Activated naive CD4-positive, alpha-beta T cell treated with Interleukin-2 at 50 U/mL for 16 hours (primary cell): ENCODE measurements around the gene GIGYF2.

ENCODE experiments used
- DNase-seq: peaks from one replicate; pipeline ENCODE4 v3.0.0-alpha.2; 2020

GIGYF2 gene

DNA sequence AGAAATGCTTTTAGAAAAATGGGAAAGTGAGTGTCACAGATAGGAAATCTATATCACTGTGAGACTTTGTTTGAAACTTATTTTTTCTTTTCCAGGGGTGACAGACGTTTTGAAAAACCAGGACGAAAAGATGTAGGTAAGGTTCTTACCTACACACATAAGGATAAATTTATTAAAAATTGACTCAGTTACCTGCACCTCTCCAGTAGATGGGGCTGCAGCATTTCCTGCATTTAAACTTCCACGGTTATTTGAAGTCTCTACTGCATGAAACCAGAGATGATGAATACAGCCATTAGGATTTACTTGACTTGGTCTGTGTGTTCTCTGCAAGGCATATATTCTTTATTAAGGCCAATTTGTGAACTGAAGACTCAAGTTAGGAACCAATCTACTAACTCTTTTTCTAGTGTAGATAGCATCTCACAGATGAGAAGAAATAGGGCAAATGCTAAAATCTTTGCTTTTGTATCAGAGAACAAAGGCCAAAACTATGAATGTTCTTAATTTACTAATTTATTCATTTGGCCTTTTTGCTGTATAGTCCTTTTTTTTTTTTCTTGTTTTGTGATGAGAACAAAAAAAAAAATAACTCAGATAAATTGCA is 64.3 kb downstream of the GIGYF2 start:
- peak; percentile 26 for DNase-seq

- no peak for DNase-seq
These were observed 70.7 kb downstream of the GIGYF2 start for GRCh38 chr2:232767866-232768265.

- DNase-seq, result no peak
These were observed 73.1 kb downstream of the GIGYF2 start for GRCh38 chr2:232770207-232770606.

GRCh38 chr2:232771870-232772269 is 74.7 kb downstream of the GIGYF2 start:
- DNase-seq, result no peak

DNA sequence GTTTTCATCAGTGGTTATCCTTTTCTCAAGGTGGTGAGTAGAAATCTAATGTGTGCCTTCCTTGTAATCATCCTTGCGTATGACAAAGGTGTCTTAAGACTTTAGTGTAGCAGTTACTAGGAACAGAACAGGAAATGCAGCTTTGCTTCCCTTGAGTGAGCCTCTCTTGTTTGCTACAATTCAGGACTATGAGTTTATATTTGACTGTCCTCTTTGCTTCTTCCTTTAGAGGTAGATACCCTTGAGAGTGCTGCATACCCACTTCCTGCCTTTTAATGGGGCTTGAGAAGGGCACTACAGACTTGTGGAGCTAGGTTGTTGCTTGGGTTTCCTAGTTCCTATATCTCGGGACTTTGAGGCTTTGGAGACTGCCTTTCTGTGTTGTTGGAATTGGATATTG is 75.4 kb downstream of the GIGYF2 start:
- DNase-seq, result no peak

DNA sequence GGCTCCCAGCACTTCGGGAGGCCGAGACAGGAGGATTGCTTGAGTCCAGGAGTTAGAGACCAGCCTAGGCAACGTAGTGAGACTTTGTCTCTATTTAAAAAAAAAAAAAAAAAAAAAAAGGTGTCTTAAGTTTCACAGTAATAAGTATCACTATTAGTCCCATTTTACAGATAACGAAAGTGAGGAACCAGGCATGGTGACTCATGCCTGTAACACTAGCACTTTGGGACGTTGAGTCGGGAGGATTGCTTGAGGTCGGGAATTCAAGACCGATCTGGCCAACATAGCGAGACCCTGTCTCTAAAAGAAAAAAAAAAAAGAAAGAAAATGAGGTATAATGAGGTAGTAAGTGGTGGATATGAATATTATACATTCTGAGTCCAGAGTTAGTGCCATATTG is 76.7 kb downstream of the GIGYF2 start:
- DNase-seq, result no peak

DNA sequence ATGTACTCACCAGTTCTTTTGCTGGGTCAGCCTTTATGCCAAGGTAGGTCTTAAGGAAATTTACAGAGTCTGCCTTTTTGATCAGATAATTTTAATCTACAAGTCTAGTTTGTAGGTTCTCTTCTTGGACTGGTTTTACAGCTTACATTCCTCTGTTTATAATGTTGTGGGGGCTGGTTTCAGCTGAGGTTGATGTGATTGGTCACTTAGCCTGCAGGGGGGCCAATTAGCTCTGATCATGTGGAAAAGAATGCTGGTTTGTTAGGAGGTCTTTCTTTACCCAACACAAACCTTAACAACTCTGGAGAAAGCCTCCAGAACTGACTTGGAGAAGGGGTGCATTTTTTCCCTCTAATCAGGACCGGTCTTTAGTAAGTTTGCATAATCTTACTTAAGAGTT is 79.3 kb downstream of the GIGYF2 start, which contains the start of gene KCNJ13:
KCNJ13 (minus strand) TSS at position 131 of the 400 bp plus-strand sequence. CDS start 5,203 bp downstream, outside the sequence.
- no peak for DNase-seq

GRCh38 chr2:232777276-232777675 is 80.1 kb downstream of the GIGYF2 start:
- DNase-seq, result no peak

DNA sequence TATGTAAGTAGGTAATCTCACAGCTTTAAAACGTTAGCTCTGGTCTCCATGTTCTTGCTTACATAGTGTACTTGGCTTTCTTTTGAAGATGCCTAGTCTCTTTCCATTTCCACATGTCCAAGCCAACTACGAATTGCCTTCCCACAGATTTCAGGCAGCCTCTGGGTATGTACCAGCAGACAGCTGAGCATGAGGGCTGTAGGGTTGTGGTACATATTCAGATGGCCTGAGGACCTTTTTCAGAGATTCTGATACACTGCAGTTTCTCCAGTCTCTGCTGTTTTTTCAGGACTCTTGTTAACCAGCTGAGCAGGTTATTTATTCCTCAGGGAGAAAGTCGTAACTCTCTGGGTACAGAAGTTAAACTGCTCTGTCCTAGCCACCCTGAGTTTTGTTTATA is 82.3 kb downstream of the GIGYF2 start:
- DNase-seq, result no peak

DNA sequence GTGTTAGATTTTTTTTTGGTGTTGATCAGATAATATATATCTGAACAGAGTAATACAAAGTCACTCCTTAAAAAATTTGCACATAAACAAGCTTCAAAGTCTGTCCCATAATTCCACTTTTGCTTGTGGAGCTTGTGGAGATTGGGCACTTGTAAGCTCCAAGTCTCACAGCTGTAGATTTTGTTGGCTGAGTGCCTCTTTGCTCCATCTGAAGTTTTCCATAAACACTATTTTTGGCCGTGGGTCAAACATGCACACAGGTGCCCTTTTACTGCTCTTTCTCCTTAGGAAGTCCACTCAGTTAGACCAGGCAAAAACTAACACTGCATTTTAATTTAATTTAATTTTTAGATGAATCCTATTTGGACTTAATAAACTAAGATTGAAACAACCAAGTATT is 82.8 kb downstream of the GIGYF2 start:
- no peak for DNase-seq

GRCh38 chr2:232781765-232782164 is 84.6 kb downstream of the GIGYF2 start:
- peak; percentile 31 for DNase-seq

DNA sequence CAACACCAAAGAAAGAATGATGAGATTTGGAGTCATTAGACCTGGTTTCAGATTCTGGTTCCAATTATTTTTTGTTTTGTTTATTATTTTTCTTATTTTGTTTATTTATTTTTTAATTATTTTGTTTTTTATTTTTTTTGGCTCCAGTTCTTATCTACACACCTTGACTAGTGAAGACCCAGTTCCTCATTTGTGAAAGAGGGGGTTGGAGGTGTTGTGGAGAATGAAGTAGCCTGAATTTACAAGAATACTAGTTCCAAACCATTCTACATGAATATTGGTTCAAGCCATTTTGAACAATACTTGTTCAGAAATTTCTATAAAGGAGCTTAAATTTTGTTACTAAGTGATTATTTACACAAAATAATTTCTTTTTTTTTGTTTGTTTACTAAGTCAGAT is 86.1 kb downstream of the GIGYF2 start:
- no peak for DNase-seq

DNA sequence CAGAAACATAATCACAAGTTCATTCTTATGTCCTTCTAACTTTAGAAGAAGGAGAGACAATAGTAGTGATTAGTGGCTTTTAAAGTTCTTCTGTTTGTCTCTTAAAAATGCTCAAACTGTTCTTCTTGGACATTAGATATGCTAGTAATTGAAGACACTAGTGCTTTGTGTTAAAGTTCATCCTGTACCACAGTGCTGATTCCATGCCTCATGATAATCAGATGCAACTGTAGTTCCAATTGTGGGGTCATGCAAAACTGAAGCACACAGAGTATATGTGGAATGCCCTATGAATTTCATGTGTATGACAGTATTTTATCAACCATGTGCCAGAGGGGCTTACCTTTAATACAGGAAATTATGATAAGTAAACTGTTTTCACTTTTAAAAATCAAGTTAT is 90.7 kb downstream of the GIGYF2 start:
- no peak for DNase-seq

GRCh38 chr2:232789082-232789481 is 92.0 kb downstream of the GIGYF2 start:
- no peak for DNase-seq

DNA sequence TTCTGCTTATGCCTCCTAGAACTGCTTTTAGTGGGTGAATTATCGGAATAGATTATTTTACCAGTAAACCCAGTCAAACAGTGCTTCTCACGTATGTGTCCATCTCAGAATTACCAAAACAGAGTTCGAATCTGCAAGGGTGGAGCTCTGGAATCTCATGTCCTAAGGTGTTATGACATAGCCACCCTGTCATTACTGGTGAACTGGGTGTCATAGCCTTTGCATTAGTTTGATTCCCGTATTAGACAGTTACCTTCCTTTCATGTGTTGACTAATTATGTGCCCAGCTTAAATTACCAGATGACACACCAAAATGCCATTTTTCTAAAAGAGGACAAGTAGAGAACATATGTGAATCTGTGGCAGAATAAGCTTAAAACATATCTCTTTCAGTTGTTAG is 94.4 kb downstream of the GIGYF2 start:
- no peak for DNase-seq

DNA sequence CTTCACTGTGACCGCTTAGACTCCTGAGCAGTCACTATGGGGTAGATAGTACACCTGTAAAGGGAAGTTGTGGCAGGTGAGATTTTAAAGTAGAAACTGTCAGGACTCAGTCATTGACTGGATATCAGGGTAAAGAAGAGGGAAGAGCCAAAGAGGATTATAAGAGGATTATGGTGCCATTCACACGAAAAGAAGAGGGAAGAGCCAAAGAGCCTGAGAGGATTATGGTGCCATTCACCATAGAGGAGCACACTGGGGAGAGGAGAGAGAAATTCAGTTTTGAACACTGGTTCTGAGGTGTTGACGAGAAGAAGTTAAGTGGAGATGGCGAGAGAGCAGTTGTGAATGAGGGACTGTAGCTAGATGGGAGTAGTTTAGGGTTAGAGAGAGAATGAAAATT is 96.1 kb downstream of the GIGYF2 start:
- DNase-seq, result no peak

DNA sequence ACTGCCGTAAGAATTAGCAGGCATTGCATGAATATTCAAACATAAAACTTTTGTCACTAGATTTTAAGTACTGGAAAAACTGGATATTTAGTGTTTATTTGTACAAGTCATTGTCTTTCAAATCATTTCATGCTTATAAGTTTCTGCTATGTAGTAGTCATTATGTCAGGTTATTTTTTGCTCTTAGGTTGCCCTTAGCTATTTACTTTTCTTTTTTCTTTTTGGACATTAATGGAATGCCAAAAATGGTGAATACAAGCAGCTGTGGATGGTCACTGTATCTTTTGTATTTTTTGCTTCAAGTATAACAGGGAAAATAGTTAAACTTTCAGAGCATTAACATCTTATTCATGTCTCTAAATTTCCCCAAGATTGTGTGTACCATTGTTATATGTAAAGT is 97.8 kb downstream of the GIGYF2 start:
- no peak for DNase-seq

GRCh38 chr2:232795920-232796319 is 98.8 kb downstream of the GIGYF2 start:
- no peak for DNase-seq

- DNase-seq, result no peak
These were observed 101.1 kb downstream of the GIGYF2 start for GRCh38 chr2:232798187-232798586.

- DNase-seq, result no peak
These were observed 103.0 kb downstream of the GIGYF2 start for GRCh38 chr2:232800166-232800565.

GRCh38 chr2:232802091-232802490 is 105.0 kb downstream of the GIGYF2 start:
- DNase-seq, result no peak

GRCh38 chr2:232809349-232810124 is 112.4 kb downstream of the GIGYF2 start:
- DNase-seq, result no peak

- no peak for DNase-seq
These were observed 113.3 kb downstream of the GIGYF2 start for GRCh38 chr2:232810444-232810843.

DNA sequence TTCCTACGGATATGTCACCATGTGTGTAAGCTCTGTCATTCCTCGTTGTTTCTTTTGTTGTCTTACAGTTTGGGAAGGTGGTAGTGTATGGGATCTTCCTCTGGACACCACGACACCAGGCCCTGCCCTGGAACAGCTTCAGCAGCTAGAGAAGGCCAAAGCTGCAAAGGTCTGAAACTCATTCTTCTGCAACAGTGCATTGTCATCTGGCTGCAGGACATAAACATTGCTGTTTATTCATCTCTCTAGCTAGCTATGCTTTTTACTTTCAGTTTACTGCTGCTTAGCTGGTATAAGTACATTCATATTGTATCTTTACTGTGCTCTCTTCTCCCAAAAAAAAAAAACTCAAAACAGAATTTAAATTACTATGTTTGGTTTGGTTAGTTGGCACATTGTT is 118.4 kb downstream of the GIGYF2 start:
- DNase-seq, result no peak

DNA sequence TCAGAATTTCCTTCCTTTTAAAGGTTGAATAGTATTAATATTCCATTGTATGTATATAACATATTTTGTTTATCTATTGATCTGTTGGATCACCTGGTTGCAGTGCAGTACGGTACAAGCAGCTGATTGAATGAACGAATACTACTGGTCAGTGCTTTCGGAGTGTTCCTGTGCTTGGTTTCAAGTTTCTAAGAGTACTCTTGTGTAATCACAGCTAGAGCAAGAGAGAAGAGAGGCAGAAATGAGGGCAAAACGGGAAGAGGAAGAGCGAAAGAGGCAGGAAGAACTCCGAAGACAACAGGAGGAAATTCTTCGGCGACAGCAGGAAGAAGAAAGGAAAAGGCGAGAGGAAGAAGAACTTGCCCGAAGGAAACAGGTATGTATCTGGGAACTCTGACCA is 119.5 kb downstream of the GIGYF2 start:
- DNase-seq, result no peak
